Erythroblast (primary cell): ENCODE results near the gene TMEM242.

Experiments used
- GATA1 ChIP-seq: IDR thresholded peaks from 2 replicates; pipeline ENCODE4 v1.6.1; 2011; ENCODE audit warnings: low read depth, mild to moderate bottlenecking, control low read depth, low read length, moderate library complexity
- POLR2A ChIP-seq: IDR thresholded peaks from 2 replicates; pipeline ENCODE4 v1.6.1; 2011; ENCODE audit warnings: mild to moderate bottlenecking, low read length

DNA sequence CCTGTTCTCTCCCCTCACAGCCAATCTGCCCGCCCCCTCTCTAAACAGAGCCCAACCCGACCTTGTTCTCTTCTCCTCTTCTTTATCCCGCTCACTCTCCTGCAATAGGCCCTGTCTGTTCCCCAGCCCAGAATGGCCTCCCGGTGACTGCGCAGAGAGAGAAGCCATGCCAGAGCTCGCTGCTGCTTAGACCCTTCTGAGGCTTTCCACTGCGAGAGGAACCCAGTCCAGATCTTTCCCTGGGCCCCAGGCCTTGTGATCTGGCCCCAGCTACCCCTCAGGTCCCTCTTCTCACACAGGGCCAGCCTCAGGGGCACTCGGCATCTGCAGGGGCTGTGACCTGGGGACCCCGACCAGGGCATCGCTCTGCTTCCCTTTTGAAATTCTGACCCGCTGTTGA is 58.1 kb downstream of the TMEM242 start:
- TF ChIP-seq POLR2A, result no peak
- no peak for TF ChIP-seq GATA1
